ENCODE data around the gene SF3B3.
"Not testable (repeated sequence)": the region's sequence is repeated elsewhere in the genome, so short reads cannot be mapped to it uniquely, and the experiment has no call there.

SF3B3 gene

GRCh38 chr16:70512456-70512855 is 11.2 kb upstream of the SF3B3 start:
- no peak for DNase-seq

DNA sequence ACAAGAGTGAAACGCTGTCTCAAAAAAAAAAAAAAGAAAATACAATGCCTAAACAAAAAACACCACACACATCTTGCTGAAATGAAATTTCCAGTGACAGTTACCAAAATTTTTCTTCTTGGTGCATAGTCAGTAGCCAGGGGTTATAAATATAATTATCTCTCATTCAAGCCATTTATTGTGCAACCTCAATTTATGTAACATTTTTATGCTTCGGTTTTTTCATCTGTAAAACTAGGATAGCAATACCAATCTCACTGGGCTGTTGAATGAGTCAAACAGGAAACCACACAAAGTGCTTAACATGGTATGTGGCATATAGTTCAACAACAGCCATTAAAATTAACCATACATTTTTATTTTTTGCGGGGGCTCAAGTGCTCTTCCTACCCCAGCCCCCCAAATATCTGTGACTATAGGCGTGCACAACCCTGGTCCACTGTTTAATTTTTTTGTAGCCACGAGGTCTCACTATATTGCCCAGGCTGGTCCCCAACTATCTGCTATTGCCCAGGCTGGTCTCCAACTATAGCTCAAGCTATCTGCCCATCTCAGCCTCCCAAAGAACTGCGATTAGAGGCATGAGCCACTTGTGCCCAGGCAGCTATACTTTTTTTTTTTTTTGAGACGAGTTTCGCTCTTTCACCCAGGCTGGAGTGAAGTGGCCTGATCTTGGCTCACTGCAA is 2.9 kb upstream of the SF3B3 start:
- DNase-seq, result no peak

- no peak for DNase-seq
Observed at GRCh38 chr16:70522216-70523075, 1.2 kb upstream of the SF3B3 start.

DNA sequence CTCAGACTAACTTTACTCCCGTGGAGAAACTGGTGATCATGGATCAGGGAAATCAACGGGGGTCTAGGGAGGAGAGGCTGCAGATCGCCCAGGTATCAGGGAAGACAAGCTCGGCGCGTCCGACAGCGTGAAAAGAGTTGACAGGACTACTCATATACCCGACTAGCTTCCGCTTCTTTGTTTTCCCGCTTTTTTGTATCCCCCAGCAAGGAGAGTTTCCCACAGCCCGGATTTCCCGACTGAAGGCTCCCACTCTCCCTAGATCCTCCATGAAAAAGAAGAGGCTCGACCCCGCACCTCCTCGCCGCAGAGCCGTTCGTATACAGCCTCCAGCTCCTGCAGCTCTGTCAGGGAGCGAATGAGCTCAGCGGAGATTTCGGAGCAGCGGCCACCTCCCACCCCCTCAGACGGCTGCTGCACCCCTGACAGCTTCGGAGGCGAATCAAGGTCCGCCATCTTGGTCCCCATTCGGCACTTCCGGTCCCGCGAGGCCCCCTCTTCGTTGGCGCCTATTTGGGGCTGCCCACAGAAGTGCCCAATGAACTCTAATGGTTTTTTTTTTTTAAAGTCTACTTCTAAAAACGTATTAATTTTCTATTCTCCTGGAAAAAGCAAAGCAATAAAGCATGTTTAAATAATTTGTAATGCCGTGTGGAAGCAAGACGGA is 407 bp upstream of the SF3B3 start, which contains the start of gene COG4:
Gene COG4, minus strand, starts transcription at position 479 of the 667 bp plus-strand sequence. Its CDS starts 11 bp downstream, at position 468.
- peak; percentile 87 for DNase-seq

DNA sequence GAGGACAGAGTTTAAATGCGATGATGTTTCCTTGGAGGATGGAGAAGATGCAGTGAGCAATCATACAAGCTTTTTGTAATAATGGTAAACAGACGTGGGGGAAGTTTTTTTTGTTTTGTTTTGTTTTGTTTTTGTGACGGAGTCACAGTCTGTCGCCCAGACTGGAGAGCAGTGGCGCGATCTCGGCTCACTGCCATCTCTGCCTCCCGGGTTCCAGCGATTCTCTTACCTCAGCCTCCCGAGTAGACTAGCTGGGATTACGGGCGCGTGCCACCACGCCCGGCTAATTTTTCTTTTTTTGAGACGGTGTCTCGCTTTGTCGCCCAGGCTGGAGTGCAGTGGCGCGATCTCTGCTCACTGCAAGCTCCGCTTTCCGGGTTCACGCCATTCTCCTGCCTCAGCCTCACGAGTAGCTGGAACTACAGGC is 796 bp downstream of the SF3B3 start:
- DNase-seq, result not testable (repeated sequence)

DNA sequence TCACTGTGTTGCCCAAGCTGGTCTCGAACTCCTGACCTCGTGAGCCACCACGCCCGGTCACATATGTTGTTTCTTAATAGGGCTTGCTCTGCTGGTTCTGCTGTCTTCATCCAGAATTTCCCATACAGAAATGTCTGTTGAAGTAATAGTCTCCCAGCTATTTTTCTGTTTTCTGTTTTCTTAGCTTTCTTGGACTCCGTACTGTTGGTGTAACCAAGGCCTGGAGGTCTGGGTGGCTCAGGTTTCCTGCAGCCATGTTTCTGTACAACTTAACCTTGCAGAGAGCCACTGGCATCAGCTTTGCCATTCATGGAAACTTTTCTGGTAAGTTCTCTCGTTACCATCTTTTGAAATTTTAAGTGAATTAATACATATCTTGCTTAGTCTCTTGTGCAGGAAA is 2.8 kb downstream of the SF3B3 start:
- DNase-seq, result no peak

DNA sequence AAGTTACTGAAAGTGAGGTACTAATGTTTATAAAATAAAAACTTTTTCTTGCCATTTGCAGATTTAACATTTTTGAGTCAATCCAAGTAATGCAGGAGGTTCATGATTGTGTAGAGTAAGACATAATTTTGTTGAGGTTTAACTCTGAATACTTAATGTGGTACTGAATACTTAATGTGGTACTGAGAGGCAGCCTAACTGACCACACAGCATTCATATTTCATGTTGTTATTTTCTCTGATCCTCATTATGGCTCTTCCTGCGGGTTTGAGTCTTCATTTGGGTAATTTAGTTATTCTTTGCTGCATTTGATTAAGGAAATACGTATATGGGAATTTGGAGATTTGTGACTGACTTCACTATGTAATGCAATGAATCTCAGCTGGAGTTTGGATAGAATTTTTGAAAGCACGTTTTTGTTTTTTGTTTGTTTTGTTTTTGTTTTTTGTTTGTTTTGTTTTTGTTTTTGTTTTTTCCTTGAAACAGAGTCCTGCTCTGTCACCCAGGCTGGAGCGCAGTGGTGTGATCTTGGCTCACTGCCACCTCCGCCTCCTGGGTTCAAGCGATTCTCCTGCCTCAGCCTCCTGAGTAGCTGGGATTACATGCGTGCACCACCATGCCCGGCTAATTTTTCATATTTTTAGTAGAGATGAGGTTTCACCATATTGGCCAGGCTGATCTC is 3.8 kb downstream of the SF3B3 start:
- no peak for DNase-seq

- no peak for DNase-seq
Observed at GRCh38 chr16:70529051-70529777, 5.6 kb downstream of the SF3B3 start.

DNA sequence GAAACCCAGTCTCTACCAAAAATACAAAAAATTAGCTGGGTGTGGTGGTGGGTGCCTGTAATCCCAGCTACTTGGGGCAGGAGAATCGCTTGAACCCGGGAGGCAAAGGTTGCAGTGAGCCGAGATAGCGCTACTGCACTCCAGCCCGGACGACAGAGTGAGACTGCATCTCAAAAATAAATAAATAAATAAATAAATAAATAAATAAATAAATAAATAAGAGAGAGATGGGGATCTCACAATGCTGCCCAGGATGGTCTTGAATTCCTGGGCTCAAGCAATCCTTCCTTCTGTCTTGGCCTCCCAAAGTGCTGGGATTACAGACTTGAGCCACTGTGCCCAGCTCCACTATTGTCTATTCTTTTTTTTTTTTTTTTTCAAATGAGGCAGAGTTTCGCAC is 6.3 kb downstream of the SF3B3 start:
- not testable (repeated sequence) for DNase-seq

DNA sequence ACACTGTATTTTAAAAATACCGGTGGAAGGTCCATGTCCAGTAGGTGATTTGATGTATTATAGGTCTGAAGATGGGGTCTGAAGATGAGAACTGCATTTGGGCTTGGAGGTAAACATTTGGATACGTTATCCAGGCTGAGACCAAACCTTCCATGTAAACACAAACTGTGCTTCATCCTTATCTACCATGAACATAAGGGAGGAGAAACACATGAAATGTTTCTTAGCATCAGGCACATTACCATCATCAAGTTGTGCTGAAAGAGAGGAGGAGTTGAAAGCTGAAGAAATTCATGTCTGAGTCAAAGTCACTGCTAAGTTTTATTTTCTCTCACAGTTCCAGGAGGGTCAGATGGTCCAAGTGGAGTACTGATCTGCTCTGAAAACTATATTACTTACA is 11.4 kb downstream of the SF3B3 start:
- DNase-seq, result no peak

DNA sequence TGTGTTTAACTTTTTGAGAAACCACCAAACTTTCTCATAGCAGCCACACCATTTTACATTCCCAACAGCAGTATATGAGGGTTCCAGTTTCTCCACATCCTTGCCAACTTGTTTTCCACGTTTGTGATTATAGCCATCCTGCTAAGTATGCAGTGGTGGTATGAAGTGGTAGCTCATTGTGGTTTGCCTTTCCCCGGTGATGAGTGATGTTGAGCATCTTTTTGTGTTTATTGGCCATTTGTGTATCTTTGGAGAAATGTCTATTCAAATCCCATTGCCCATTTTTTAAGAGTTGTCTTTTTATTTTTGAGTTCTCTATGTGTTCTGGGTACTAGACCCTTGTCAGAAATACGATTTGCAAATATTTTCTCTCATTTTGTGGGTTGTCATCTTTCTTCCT is 17.4 kb downstream of the SF3B3 start:
- no peak for DNase-seq

- DNase-seq, result no peak
Observed at GRCh38 chr16:70544548-70544947, 20.9 kb downstream of the SF3B3 start.

DNA sequence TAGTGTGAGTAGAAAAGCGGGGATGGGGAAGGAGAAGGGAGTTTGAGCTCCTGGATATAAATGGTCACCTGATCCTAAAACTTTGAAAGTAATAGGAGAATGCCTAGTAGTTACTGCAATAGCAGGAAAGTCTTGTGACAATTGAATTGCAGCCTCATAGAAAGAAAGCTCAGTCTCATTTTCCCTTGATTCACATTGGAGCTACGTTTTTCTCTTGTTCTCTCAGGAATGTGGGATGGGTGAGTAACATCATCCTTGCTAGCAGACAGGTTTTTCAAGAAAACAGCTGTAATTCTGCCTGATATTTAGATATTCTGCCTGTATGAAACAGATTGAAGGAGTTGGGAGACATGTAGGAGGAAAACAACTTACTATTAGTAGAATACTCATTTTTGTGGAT is 25.3 kb downstream of the SF3B3 start:
- no peak for DNase-seq

DNA sequence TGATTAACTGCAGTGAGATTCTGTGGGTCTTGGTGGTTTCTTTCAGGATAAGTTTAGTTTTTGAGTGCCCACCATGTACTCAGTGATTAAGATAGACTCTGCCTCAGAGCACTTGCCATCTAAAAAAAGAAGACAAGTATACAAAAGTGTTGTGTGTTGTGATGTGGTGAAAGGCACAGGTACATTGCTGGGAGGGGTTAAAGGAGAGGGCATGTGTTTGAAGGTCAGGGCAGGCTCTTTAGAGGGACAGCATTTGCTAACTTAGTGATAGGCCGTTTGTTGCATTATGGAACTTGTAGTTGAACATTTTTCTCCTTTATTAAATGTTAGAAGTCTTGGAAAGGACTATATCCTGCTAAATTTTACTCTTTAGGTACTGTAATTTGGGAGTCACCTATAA is 26.5 kb downstream of the SF3B3 start:
- no peak for DNase-seq

GRCh38 chr16:70551788-70552187 is 28.2 kb downstream of the SF3B3 start:
- no peak for DNase-seq

DNA sequence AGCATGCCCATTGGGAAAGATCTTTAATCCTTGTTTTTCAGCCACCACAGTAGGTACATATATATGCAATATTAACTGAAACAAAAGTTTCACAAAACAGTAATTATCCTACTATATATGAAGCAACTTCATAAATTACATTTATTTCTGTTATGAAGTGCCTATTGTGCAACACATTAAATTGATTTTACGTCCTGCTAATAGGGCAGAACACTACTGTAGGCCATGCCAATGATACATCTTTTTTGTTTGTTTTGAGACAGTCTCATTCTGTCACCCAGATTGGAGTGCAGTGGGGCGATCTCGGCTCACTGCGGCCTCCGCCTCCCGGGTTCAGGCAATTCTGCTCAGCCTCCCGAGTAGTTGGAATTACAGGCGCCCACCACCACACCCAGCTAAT is 29.1 kb downstream of the SF3B3 start:
- no peak for DNase-seq

- no peak for DNase-seq
Observed at GRCh38 chr16:70553645-70554044, 30.0 kb downstream of the SF3B3 start.

DNA sequence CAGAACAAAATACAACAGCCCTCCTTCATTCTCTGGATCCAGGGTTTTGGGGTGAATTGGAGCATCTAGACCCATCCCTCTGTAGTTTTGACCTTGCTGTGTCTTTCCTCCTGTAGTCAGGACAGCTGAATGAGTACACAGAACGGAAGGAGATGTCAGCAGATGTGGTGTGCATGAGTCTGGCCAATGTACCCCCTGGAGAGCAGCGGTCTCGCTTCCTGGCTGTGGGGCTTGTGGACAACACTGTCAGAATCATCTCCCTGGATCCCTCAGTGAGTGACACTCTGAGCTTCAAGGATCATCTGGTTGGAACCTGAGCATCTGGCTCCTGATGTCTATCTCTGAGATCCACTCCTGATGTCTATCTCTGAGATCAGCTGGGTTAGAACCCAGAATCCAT is 32.4 kb downstream of the SF3B3 start:
- no peak for DNase-seq

DNA sequence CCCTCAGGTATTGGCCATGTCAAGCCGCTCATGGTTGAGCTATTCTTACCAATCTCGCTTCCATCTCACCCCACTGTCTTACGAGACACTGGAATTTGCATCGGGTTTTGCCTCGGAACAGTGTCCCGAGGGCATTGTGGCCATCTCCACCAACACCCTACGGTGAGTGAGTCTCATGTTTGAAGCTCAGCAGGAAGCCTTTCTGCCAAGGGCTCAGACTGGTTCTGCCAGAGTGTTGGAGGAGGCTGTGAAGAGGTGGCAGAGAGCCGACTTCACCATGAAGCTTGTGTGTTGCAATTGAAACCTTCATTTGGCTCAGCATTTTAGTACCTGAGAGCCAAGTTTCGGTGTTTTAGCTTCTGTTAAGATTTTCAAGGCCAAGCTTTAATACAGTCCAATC is 38.0 kb downstream of the SF3B3 start:
- DNase-seq, result no peak

DNA sequence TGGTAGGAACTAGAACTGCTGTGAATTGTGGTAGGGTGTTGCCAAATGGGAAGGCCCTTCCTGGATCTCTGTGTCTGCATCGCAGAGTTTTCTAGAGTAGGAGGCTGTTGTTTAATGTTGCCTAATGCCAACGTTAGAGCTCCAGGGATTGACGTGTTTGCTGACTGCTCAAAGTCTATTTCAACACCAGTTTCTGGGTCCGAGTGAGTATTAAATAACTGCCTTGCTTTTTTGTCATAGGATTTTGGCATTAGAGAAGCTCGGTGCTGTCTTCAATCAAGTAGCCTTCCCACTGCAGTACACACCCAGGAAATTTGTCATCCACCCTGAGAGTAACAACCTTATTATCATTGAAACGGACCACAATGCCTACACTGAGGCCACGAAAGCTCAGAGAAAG is 40.0 kb downstream of the SF3B3 start:
- no peak for DNase-seq

DNA sequence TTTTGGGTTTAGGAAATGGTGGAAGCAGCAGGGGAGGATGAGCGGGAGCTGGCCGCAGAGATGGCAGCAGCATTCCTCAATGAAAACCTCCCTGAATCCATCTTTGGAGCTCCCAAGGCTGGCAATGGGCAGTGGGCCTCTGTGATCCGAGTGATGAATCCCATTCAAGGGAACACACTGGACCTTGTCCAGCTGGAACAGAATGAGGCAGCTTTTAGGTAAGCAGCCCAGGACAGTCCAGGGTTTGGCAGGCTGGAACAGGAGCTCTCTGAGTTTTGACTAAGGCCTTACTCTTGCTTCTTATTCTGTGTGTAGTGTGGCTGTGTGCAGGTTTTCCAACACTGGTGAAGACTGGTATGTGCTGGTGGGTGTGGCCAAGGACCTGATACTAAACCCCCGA is 41.4 kb downstream of the SF3B3 start:
- DNase-seq, result no peak

GRCh38 chr16:70568601-70569237 is 45.1 kb downstream of the SF3B3 start:
- no peak for DNase-seq
